Measurements from ENCODE around the gene MYEF2.

Gene MYEF2

DNA sequence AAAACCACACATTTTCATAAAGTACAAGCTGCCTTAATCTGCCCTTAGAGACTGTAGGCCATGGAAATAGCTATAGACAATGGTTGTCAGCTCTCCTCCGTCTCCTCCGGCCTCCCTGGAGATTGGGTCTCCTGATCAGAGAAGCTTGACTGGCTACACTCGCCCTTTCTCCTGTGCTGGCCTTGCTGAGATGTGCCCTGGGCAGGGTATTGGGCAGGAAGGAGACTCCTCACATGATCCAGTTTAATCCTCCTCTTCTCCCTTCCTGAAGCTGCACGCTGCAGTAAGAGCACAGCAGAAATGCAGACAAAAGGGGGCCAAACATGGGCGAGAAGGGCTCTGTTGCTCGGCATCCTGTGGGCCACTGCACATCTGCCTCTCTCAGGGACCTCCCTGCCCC lies 57.4 kb downstream of the MYEF2 start, which contains the start of gene SLC24A5:
Gene SLC24A5 (plus strand): TSS at position 246 of the 400 bp plus-strand sequence. CDS start 55 bp downstream, at position 301.
- TF ChIP-seq GATA3 (IDR thresholded peaks at IDR 0.05; ENCODE audit: low read depth, low read length) (no peak), GATA2 (IDR thresholded peaks at IDR 0.05; ENCODE audit: low read depth, low read length) (no peak)

DNA sequence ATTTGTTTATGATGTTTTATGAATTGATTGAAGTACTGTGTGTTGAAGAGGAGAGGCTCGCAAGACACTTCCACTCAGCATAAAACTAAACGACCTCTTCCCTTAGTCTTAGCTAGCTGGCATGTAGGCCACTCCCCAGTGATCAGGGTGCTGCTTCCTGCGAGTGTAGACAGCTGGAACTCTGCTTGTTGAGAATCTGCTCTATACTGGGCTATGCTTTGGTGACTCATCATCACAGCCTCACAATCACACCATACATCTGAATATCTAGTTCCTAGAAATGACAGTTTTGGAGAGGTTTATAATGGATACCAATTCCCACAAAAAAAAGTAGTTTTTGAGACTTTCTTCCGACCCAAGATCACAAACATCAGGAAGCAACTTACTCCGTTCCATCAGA lies 58.8 kb downstream of the MYEF2 start:
- TF ChIP-seq GATA2 (IDR thresholded peaks at IDR 0.05; ENCODE audit: low read depth, low read length) (no peak), GATA3 (IDR thresholded peaks at IDR 0.05; ENCODE audit: low read depth, low read length) (no peak)

DNA sequence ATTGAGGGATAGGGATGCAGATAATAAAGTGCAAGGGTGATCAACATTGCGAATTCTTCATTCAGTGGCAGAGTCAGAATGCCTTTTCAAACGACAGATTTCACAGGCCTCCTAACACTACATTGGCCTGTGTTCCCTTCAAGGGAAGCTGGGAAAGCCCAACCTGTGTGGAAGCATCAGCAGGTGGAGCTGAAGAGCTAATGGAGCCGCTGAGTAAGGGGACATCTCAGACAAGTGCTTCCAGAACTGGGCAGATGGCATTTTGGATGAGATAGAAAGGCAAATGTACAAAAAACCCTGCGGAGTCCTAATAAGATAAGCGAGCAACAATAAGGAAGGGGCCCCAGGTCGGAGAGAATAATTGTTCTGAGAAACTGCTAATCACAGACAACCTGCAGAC lies 65.9 kb downstream of the MYEF2 start:
- no peak for TF ChIP-seq GATA2 (IDR thresholded peaks at IDR 0.05; ENCODE audit: low read depth, low read length)

DNA sequence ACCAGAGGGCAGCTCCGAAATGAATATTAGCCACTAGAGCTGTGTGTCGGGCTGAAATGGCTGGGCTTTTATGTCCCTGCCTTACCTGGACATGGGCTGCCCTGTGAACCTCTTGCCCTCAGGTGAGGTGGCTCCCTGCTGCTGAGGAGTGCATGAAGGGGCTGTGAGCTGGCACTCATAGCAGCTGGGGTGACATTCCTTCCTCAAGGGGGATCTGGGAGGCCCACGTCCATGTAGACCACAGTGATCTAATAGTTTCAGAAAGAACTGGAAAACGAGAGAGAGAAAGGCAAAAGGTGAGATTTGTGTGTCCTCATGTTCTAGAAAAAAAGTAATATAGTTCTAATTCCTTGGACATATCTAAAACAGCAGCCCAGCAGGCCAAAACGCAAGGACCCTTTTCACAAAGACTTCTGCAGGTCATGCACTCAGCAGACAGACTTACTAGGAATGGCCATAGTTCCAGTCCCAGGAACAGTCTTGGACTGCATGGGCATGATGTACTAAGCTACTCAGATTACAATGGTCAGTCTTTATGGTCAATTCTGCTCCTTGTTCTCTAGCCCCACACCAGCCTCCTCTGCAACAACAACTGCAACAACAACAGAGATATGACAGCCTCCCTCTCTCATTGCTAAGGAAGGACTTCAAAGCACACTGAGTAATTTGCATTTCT lies 68.1 kb downstream of the MYEF2 start:
- TF ChIP-seq GATA3 (IDR thresholded peaks at IDR 0.05; ENCODE audit: low read depth, low read length) (no peak), GATA2 (IDR thresholded peaks at IDR 0.05; ENCODE audit: low read depth, low read length) (no peak)

DNA sequence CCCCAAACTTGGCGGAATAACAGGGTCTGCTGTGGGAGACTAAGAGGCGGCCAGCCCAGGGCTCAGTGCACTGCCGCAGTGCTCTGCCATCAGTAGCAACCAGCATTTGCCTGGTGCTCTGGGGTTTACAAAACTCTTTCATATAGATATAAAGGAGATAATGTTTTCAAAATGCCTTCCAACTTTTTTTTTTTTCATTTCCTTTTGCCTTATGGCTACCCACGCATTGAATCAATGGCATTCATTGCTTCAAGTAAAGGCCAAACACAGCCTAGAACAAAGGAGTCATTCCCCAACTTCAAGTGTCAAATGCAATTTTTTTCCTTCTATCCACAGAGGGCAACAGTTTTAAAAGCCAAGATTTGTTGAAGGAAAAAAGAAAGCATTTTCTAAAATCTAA lies 68.9 kb downstream of the MYEF2 start:
- TF ChIP-seq GATA2 (IDR thresholded peaks at IDR 0.05; ENCODE audit: low read depth, low read length): no peak
- no peak for TF ChIP-seq GATA3 (IDR thresholded peaks at IDR 0.05; ENCODE audit: low read depth, low read length)

DNA sequence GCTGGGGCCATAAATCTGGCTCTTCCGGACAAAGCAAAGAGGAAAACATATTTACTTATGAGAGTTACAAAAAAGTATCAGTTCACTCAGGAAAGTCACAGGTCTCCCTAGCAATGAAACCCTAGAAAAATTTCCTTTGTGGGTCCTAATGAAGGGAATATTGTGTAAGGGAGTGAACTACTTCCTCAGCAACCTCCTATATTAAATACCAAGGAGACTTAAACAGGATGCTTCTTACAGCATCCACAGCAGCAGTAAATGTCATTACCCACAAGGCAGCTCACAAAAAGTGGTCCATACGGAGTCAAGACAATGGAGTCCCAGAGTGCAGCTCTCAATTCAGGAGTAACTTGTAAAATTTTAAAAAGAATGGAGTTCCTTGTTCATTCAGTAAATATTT lies 72.2 kb downstream of the MYEF2 start:
- TF ChIP-seq GATA2 (IDR thresholded peaks at IDR 0.05; ENCODE audit: low read depth, low read length) (no peak), GATA3 (IDR thresholded peaks at IDR 0.05; ENCODE audit: low read depth, low read length) (no peak)

DNA sequence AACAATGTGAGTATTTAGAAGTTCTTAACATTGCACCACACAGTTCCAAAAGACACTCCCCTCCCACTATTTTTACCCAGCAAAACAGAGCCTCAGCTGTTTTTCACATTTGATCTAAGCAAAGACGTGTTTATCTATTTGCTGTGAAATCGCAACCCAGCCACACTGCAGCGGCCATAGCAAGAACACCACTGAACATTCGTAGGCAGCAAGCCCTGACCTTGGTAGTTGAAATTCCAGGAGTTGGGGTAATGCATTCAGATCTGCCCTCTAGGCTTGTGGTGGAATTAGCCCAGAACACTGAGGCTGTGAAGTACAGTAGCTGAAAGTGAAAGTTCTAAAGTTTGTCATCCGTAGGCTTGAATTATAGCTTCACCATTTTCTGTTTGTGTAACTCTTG lies 74.4 kb downstream of the MYEF2 start:
- TF ChIP-seq GATA3 (IDR thresholded peaks at IDR 0.05; ENCODE audit: low read depth, low read length): no peak
- TF ChIP-seq GATA2 (IDR thresholded peaks at IDR 0.05; ENCODE audit: low read depth, low read length): no peak

DNA sequence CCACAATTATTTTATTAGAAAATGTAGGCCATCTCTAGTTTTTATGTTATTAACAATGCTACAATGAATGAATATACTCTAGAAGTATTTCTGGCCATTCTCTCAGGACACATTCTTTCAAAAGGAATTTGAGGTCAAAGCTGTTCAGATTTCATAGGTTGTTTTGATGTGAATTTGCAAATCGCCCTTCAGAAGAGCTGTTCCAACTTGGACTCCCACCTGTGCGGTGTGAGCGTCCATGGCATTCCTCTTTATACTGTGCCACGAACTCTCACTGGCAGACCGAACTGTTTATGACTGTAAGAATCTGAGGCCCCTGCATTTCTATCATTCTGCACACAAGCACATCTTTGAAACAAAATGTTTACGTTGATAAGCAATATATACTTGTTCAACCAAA lies 75.9 kb downstream of the MYEF2 start:
- TF ChIP-seq GATA2 (IDR thresholded peaks at IDR 0.05; ENCODE audit: low read depth, low read length) (no peak), GATA3 (IDR thresholded peaks at IDR 0.05; ENCODE audit: low read depth, low read length) (no peak)

DNA sequence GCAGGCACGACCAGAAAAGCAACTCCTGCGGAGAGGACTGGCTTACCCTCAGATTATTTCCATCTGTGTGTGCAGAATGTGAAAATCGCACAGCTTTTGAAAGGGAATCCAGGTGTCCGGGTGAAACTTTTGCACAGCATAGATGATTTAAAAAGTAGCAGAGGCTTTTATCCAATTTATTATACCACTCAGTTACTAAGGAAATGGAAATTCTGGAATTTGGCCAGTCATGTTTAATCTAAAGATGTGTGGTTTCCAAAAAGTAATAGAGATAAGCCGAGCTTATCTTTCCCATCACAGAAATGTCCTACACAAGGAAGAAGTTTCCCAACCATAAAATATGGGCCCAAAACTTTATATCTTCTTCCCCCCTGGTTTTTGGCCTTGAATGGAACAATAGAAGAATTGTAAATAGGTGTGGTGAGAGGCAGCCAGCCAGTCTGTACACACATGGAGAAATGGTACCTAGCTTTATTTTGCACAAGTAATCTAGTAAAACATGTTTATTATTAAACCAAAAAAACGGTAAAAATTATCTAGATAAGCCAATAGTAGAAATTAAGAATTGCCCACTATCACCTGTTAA lies 76.6 kb downstream of the MYEF2 start:
- TF ChIP-seq GATA3 (IDR thresholded peaks at IDR 0.05; ENCODE audit: low read depth, low read length): 0 out of 2 replicates have a peak, but pooled peaks have one; percentile 41
- no peak for TF ChIP-seq GATA2 (IDR thresholded peaks at IDR 0.05; ENCODE audit: low read depth, low read length)

DNA sequence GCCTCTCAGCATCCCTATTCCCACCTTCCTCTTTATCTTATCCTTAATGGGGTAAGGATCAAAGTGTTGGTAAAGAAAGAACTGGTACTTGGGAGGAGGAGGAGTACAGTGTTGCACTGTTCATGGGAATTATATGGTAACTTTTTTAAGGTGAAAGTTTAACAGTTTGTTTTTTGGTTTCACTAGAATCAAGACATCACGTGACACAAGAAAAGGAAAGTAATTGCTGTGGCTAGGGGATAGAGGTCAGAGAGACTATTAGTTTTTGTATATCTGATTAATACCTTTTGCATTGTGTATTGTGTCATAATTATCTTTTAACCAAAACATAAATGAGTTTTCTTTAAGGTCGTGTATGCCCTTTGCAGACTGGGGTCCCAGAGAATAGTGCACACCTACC lies 80.8 kb downstream of the MYEF2 start:
- no peak for TF ChIP-seq GATA2 (IDR thresholded peaks at IDR 0.05; ENCODE audit: low read depth, low read length)
- TF ChIP-seq GATA3 (IDR thresholded peaks at IDR 0.05; ENCODE audit: low read depth, low read length): no peak

DNA sequence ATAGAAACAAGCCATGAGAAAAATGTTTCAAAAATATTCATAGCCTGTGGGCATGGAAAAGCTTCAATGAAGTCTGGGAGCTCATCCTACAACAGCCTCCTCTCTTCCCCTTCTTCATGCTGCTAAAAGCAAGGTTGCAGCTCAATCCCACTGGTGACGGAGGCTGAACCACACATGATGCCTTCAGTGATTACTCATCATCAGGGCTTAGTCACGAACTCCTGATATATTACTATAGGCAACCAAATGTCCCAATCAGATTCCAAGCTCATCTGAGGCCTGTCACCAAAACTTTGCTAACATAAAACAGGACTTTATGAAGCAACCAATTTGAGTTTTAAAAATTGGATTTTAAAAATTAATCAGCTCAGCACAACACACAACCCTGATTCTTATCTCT lies 81.3 kb downstream of the MYEF2 start:
- TF ChIP-seq GATA3 (IDR thresholded peaks at IDR 0.05; ENCODE audit: low read depth, low read length) (no peak), GATA2 (IDR thresholded peaks at IDR 0.05; ENCODE audit: low read depth, low read length) (no peak)

DNA sequence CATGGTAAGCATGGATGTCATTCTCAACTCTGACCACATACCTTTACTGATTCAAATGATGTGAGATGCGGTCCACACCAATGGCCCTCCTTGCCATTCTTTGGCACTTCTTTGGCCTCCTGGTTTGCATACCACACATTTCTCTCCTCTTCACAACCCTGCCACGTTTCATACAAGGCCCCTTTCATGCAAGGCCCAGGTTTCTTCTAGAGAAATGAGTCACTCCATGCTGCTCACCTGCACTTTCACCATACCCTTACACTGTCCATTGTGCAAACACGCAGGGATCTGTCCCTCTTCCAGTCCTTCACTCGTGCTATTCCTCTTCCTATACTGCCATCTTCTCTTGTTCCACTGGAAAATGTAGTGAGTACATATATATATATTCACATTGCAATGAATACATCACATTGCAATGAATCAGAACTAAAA lies 81.7 kb downstream of the MYEF2 start:
- TF ChIP-seq GATA2 (IDR thresholded peaks at IDR 0.05; ENCODE audit: low read depth, low read length): no peak
- no peak for TF ChIP-seq GATA3 (IDR thresholded peaks at IDR 0.05; ENCODE audit: low read depth, low read length)

DNA sequence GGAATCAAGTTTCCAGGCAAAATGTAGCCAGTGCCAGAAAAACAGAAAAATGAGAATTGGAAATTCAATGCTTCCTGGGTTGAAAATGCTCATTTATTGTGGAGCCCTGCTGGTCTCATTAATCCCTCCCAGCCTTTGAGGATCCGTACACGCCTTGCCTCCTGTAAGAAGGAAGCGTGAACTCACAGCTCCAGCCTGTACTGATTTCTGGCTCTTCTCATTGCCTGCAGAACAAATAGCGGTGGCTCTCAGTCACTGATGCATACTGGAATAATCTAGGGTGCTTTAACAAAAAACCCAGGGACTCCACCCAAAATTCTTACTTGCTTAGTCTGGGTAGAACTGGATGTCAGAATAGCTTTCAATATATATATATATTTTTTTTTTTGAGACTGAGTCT lies 86.6 kb downstream of the MYEF2 start:
- TF ChIP-seq GATA3 (IDR thresholded peaks at IDR 0.05; ENCODE audit: low read depth, low read length): no peak
- TF ChIP-seq GATA2 (IDR thresholded peaks at IDR 0.05; ENCODE audit: low read depth, low read length): no peak

DNA sequence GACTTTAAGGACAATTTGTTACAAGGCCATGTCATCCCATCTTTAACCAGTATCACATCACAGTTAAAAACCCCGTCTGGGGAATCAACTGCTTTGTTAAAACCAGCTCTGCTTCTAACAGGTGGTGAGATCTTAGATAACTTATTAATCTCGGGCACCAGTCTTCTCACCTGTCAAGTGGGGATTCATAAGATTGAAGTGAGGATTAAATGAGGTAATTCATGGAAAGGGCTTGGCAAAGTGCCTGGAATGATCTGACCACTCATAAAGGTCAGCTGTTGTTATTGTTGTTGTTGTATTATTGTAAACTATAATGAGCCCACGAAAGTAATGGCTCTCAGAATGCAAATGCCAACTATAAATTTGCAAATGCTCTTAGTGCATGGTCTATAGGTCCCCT lies 87.4 kb downstream of the MYEF2 start:
- TF ChIP-seq GATA3 (IDR thresholded peaks at IDR 0.05; ENCODE audit: low read depth, low read length) (no peak), GATA2 (IDR thresholded peaks at IDR 0.05; ENCODE audit: low read depth, low read length) (no peak)

DNA sequence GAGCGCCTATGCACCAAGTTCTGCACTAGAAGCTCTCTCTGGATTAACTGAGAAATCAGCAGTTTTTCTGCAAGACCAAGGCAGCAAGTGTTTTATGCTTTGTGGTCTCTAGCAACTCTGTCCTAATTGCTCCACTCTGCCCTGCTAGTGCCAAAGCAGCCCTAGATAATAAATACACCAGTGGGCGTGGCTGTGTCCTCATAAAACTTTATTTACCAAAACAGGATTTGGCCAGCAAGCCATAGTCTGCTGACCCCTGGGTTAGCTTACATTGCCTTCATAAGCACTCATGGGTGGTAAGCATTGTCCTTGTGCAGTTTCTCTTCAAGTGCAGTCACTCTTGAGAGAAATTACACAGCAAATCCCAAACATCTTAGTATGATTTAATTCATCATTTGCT lies 88.0 kb downstream of the MYEF2 start:
- TF ChIP-seq GATA3 (IDR thresholded peaks at IDR 0.05; ENCODE audit: low read depth, low read length): no peak
- no peak for TF ChIP-seq GATA2 (IDR thresholded peaks at IDR 0.05; ENCODE audit: low read depth, low read length)
